Right lobe of liver (tissue), 6 donors: Measurements from ENCODE around the gene SNAPC2. TPM values are rescaled to one million over a fixed set of nuclear protein-coding genes. Genes with fewer than 3 reads are reported as not detected.
"Not testable (repeated sequence)": the region's sequence is repeated elsewhere in the genome, so short reads cannot be mapped to it uniquely, and the experiment has no call there.

ENCODE experiments used
- ATAC-seq, 4 donors: fragments of 200-7000 bp; cut with Tn5 transposase; one replicate each; pipeline ENCODE4 v1.9.1; 2020; ENCODE audit warnings: mild to moderate bottlenecking in 4 of 4, moderate library complexity in 4 of 4
- DNase-seq, 3 donors: peaks; one replicate each; pipeline ENCODE4 v3.0.0-alpha.2; 2020
- H3K27ac ChIP-seq, 3 donors: fragments of 200-600 bp; one replicate each; pipeline ENCODE4 v1.8.0; 2022
- H3K27me3 ChIP-seq, 2 donors: fragments of 200-600 bp; one replicate each; pipeline ENCODE4 v1.8.0; 2022
- H3K36me3 ChIP-seq, 4 donors: fragments of 200-600 bp; sonication (generic) in 1 of 4; one replicate each; pipeline versions ENCODE4 v1.5.1 to v1.8.0; 2017 to 2022; ENCODE audit warnings: control low read depth in 1 of 4
- H3K4me1 ChIP-seq, 4 donors: fragments of 200-600 bp; sonication (generic) in 1 of 4; one replicate each; pipeline versions ENCODE4 v1.5.1 to v1.8.0; 2017 to 2022; ENCODE audit warnings: control low read depth in 1 of 4
- H3K4me3 ChIP-seq, 3 donors: fragments of 200-600 bp; one replicate each; pipeline ENCODE4 v1.8.0; 2022
- H3K9me3 ChIP-seq, 4 donors: fragments of 200-600 bp; sonication (generic) in 1 of 4; one replicate each; pipeline versions ENCODE4 v1.5.1 to v1.8.0; 2017 to 2022; ENCODE audit warnings: control low read depth in 1 of 4
- POLR2A ChIP-seq: fragments of 450-650 bp; IDR thresholded peaks from one replicate; pipeline ENCODE4 v1.6.1; 2017; ENCODE audit warnings: antibody characterized with exemption, mild to moderate bottlenecking
- WGBS: methylation state at CpG from one replicate; pipeline ENCODE4 v1.1.6; 2018; ENCODE audit warnings: low coverage, low lambda C conversion rate; ENCODE audit not compliant: insufficient coverage; ENCODE audit errors: missing lambda C conversion rate; 5-methylcytosine and 5-hydroxymethylcytosine counted together
- intact Hi-C, 2 donors: fragments of 100-400 bp; cut with DNase I; formaldehyde crosslinking; loops; one replicate each; pipeline versions ENCODE4 v1.11.2 to v1.14.1; 2022
- total RNA-seq, 6 experiments: library from RNA; depleted of rRNA in 2 of 6; stranded (reverse); fragments of >200 nt in 2 of 6; fragmentation: NEBNext Ultra II Directional in 3 of 6; extraction: Animal tissue kit (Norgen Biotek cat#: 25700) in 3 of 6; gene quantifications; one replicate each; pipeline versions ENCODE4 v1.1.0 to v1.2.4, GENCODE V29; 2016 to 2023
- TF ChIP-seq, protein P1 (sequence below), 4 donors: fragments of 200-600 bp in 3 of 4; fragments of 450-650 bp in 1 of 4; IDR thresholded peaks; one replicate each; pipeline versions ENCODE4 v1.5.1 to v1.8.0; 2016 to 2022; ENCODE audit warnings: antibody characterized with exemption in 4 of 4, mild to moderate bottlenecking in 2 of 4
- donor health status: DM: no; HTN: yes; CAD: no.
- donor health status: DM: no; HTN: no; CAD: no.
- donor health status: DM: no; HTN: no; CAD: no.
- donor health status: DM: no; HTN: yes; CAD: no.
- donor health status: DM: no; HTN: yes; CAD: no.

The SNAPC2 gene
- total RNA-seq, 6 experiments from 2014 or later = 3.5 to 7.8 (median 5.2) TPM

DNA sequence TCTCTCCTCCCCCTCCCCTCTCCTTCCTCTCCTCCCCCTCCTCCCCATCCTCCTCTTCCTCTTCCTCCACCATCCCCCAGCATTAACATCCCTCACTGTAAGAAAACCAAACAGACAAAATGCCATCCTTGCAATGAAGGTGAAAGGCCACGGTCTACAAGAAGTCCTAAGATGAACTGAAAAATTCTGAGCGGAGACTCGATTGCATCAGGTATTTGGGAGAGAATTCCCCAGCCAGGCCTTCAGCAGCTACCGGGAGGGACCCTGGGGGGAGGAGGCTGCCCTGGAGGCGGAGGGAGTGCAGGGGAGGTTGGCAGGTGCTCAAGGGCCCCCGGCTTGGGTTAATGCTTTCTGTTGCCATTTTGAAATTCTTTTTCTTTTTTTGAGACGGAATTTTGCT, 33.4 kb downstream of the SNAPC2 start:
- intact Hi-C loops = loop anchor here in 1 of 2 donors (10.0 kb wide), 1 partner anchor 301 kb away; no protein-coding TSS in a partner anchor
- Histone ChIP-seq H3K9me3 (no peaks in the 10 kb centered on the region), H3K4me3 (no peak overlapping the region), H3K27ac (no peak overlapping the region), H3K4me1 (peaks cover 0 to 7% (median 0%) of the 10 kb centered on the region in 4 donors), H3K27me3 (no peaks in the 10 kb centered on the region), H3K36me3 (no peaks in the 10 kb centered on the region)
- no peak for TF ChIP-seq POLR2A
- TF ChIP-seq, protein P1, sequence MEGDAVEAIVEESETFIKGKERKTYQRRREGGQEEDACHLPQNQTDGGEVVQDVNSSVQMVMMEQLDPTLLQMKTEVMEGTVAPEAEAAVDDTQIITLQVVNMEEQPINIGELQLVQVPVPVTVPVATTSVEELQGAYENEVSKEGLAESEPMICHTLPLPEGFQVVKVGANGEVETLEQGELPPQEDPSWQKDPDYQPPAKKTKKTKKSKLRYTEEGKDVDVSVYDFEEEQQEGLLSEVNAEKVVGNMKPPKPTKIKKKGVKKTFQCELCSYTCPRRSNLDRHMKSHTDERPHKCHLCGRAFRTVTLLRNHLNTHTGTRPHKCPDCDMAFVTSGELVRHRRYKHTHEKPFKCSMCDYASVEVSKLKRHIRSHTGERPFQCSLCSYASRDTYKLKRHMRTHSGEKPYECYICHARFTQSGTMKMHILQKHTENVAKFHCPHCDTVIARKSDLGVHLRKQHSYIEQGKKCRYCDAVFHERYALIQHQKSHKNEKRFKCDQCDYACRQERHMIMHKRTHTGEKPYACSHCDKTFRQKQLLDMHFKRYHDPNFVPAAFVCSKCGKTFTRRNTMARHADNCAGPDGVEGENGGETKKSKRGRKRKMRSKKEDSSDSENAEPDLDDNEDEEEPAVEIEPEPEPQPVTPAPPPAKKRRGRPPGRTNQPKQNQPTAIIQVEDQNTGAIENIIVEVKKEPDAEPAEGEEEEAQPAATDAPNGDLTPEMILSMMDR (IDR thresholded peaks at IDR 0.05) = no peak
- ATAC-seq (no peak), DNase-seq (no peak)
- 64% methylated on average over 6 of the region's 7 CpGs for WGBS

DNA sequence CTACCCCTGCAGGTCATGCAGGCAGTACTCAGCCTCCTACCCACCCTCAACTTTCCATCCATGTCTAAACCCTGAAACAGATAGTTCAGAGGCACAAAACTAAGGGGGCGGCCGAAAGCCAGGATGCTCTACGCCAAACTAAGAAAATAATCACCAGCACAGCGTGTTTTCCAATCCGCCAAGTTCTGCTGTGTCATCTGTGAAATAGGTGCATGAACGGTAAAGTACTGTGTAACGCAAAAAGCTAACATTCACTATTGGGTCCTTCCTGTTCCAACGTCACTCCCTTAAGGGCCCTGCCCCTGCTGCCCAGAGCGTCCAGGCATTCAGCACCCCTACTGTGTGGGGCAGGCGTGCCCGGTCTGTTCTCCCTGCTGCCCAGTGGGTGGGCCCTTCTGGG, 35.6 kb downstream of the SNAPC2 start:
- H3K27me3 ChIP-seq = no peaks in the 10 kb centered on the region
- no peak overlapping the region for H3K4me3 ChIP-seq
- intact Hi-C loops = loop anchor here in 1 of 2 donors (10.0 kb wide), 1 partner anchor 299 kb away; no protein-coding TSS in a partner anchor
- peaks cover 0 to 8% (median 0%) of the 10 kb centered on the region in 4 donors for H3K36me3 ChIP-seq
- ATAC-seq = no peak
- DNase-seq = no peak
- WGBS = 56% methylated on average over 4 of the region's 11 CpGs
- TF ChIP-seq, protein P1 (IDR thresholded peaks at IDR 0.05) = no peak
- H3K27ac ChIP-seq = no peak overlapping the region
- H3K9me3 ChIP-seq = no peaks in the 10 kb centered on the region
- peaks cover 0 to 7% (median 0%) of the 10 kb centered on the region in 4 donors for H3K4me1 ChIP-seq

DNA sequence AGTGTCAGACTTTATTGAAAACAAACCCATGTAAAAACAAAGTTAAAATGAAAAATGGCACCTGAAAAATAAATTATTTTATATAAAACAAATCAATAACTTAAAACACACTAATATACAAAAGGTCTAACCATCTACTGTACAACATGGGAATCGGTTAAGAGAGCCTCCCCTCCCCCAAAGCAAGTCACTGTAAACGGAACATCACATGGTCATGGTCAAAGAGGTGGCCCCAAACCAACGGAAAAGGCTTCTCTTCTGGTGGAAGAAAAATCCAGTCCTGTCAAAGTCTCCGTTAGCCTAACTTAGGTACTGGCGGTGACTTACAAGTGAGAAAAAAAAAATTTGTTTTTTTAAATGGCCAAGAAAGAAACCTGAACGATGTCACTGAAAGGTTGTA, 39.1 kb downstream of the SNAPC2 start:
- intact Hi-C loops = loop anchor here in 1 of 2 donors (10.0 kb wide), 1 partner anchor 296 kb away; no protein-coding TSS in a partner anchor
- Histone ChIP-seq H3K36me3 (peaks cover 0 to 14% (median 0%) of the 10 kb centered on the region in 4 donors), H3K27ac (no peak overlapping the region)

DNA sequence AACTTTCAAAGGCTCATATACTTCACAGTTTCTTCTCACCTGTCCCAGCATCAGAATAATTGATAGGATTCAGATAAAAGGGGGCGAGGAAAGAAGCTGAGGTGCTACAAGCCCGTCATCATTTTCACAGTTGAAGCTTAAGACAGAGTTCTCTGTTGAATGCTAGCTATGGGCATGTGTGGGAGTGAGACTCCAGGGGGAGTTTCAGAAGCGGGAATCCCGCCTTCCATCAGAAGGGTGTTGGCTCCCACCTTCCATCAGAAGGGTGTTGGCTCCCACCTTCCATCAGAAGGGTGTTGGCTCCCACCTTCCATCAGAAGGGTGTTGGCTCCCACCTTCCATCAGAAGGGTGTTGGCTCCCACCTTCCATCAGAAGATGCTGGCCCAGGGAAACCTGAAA, 40.9 kb downstream of the SNAPC2 start:
- DNase-seq, intact Hi-C loops, ATAC-seq: not testable (repeated sequence)

More for the DNA sequence above, 39.1 kb downstream of the SNAPC2 start:
- WGBS = 60% methylated on average over 6 of the region's 6 CpGs
- Histone ChIP-seq H3K27me3 (no peaks in the 10 kb centered on the region), H3K4me3 (no peak overlapping the region), H3K9me3 (no peaks in the 10 kb centered on the region), H3K4me1 (peaks cover 0 to 20% (median 9%) of the 10 kb centered on the region in 4 donors)
- TF ChIP-seq, protein P1 (IDR thresholded peaks at IDR 0.05) = no peak
- no peak for TF ChIP-seq POLR2A
- DNase-seq (no peak), ATAC-seq (no peak)

DNA sequence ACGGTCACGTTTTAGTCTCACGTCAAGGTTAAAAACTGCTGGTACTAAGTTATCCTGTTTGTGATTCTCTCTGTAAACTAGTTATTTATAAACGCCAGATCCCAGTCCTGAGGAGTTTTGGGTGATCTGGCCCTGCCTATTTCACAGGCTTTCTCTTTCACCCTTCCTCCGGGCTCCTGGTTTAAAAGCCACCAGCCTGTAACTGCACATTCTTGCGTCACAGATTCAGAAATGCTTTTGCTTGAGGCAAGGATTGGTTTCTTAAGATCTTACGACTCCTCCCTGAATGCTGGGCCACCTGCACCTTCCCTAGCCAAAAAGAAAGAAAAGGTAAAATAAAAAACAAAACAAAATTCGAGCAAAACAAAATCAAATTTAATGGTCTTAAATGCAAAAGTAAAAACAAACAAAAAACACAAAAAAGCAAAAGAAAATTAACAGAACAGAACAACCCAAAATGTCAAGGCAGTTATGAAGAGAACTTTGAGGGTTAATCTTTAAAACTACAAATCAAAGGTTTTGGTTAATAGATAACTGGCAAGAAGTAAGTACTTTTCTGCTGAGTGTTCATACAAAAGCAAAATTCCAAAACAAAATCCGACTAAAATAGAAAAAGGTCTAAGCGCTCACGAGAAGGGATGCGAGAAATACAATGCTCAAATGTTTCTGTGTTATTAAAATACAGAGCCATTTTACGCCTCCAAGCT, 41.9 kb downstream of the SNAPC2 start:
- Histone ChIP-seq H3K9me3 (no peaks in the 10 kb centered on the region), H3K4me1 (peaks cover 0 to 20% (median 9%) of the 10 kb centered on the region in 4 donors), H3K27me3 (no peaks in the 10 kb centered on the region), H3K4me3 (peak overlapping the region in 1 of 3 donors; percentile 4), H3K27ac (peak overlapping the region in 2 of 3 donors; percentile 61 to 66), H3K36me3 (peaks cover 0 to 36% (median 5%) of the 10 kb centered on the region in 4 donors)
- intact Hi-C loops = no loop called here
- ATAC-seq = peak in 3 of 4 donors; percentile 23 to 51 (median 42)
- DNase-seq = no peak
- WGBS = 23% methylated on average over 13 of the region's 13 CpGs
- TF ChIP-seq, protein P1 (IDR thresholded peaks at IDR 0.05) = no peak
- no peak for TF ChIP-seq POLR2A

More for the DNA sequence above, 40.9 kb downstream of the SNAPC2 start:
- not testable (repeated sequence) for H3K9me3 ChIP-seq, H3K4me3 ChIP-seq, H3K27me3 ChIP-seq, H3K27ac ChIP-seq
- peaks cover 0 to 20% (median 9%) of the 10 kb centered on the region in 4 donors for H3K4me1 ChIP-seq
- H3K36me3 ChIP-seq = peaks cover 0 to 26% (median under 1%) of the 10 kb centered on the region in 4 donors
- 92% methylated on average over 2 of the region's 4 CpGs for WGBS
